Astrocyte (in vitro differentiated cells and primary cell): ENCODE results near the gene PLK3. TPM values are rescaled to one million over a fixed set of nuclear protein-coding genes. Genes with fewer than 3 reads are reported as not detected.
"Not testable (repeated sequence)": the region's sequence is repeated elsewhere in the genome, so short reads cannot be mapped to it uniquely, and the experiment has no call there.

Experiments
- DNase-seq: peaks from one replicate; pipeline ENCODE4 v3.0.0-alpha.2; 2010; ENCODE audit warnings: low read depth
- FAIRE-seq: peaks from 2 replicates; lab custom pipeline; 2011; peaks lifted over from hg19 to GRCh38; lab: Jason Lieb, UNC
- H2AFZ ChIP-seq: 2 replicates; pipeline ENCODE4 v1.6.0; 2012; ENCODE audit warnings: low read depth, low read length, inconsistent platforms
- H3K27ac ChIP-seq: 2 replicates; pipeline ENCODE4 v1.5.1; 2011; ENCODE audit warnings: low read depth, low read length, inconsistent platforms
- H3K27me3 ChIP-seq: 2 replicates; pipeline ENCODE4 v1.6.0; 2011; ENCODE audit warnings: low read length, inconsistent platforms; ENCODE audit not compliant: insufficient read depth
- H3K36me3 ChIP-seq: 2 replicates; pipeline ENCODE4 v1.5.1; 2011; ENCODE audit warnings: low read length, inconsistent platforms; ENCODE audit not compliant: insufficient read depth
- H3K4me1 ChIP-seq: 2 replicates; pipeline ENCODE4 v1.5.1; 2011; ENCODE audit warnings: low read length, inconsistent platforms; ENCODE audit not compliant: insufficient read depth
- H3K4me2 ChIP-seq: 2 replicates; pipeline ENCODE4 v1.6.0; 2012; ENCODE audit warnings: low read length, inconsistent platforms
- H3K4me3 ChIP-seq: 2 replicates; pipeline ENCODE4 v1.5.1; 2011; ENCODE audit warnings: low read depth, mild to moderate bottlenecking, low read length, inconsistent platforms; ENCODE audit not compliant: insufficient read depth
- H3K79me2 ChIP-seq: 2 replicates; pipeline ENCODE4 v1.6.0; 2012; ENCODE audit warnings: mild to moderate bottlenecking, low read length, inconsistent platforms; ENCODE audit not compliant: insufficient read depth
- H3K9ac ChIP-seq: 2 replicates; pipeline ENCODE4 v1.6.0; 2012; ENCODE audit warnings: mild to moderate bottlenecking, low read length, inconsistent platforms
- H3K9me3 ChIP-seq: 2 replicates; pipeline ENCODE4 v1.5.1; 2012; ENCODE audit warnings: low read depth, mild to moderate bottlenecking, low read length, inconsistent platforms; ENCODE audit not compliant: insufficient read depth
- H4K20me1 ChIP-seq: 2 replicates; pipeline ENCODE4 v1.6.0; 2012; ENCODE audit warnings: low read length, inconsistent platforms; ENCODE audit not compliant: insufficient read depth
- H3K27ac Mint-ChIP-seq: one replicate; pipeline ENCODE4 v1.8.0; 2021; ENCODE audit warnings: mild to moderate bottlenecking, mixed read lengths; ENCODE audit not compliant: unreplicated experiment
- H3K27me3 Mint-ChIP-seq: one replicate; pipeline ENCODE4 v1.8.0; 2021; ENCODE audit warnings: low read depth, mixed read lengths; ENCODE audit not compliant: unreplicated experiment
- H3K36me3 Mint-ChIP-seq: one replicate; pipeline ENCODE4 v1.8.0; 2021; ENCODE audit warnings: low read depth, mixed read lengths; ENCODE audit not compliant: unreplicated experiment
- H3K4me1 Mint-ChIP-seq: one replicate; pipeline ENCODE4 v1.8.0; 2021; ENCODE audit warnings: low read depth, mixed read lengths; ENCODE audit not compliant: unreplicated experiment
- H3K4me3 Mint-ChIP-seq: one replicate; pipeline ENCODE4 v1.8.0; 2021; ENCODE audit warnings: mild to moderate bottlenecking, moderate library complexity, mixed read lengths; ENCODE audit not compliant: unreplicated experiment
- H3K9me3 Mint-ChIP-seq: one replicate; pipeline ENCODE4 v1.8.0; 2021; ENCODE audit warnings: mild to moderate bottlenecking, mixed read lengths; ENCODE audit not compliant: unreplicated experiment
- EZH2 ChIP-seq: IDR thresholded peaks from 2 replicates; pipeline ENCODE4 v1.6.1; 2012; ENCODE audit warnings: mild to moderate bottlenecking, low read length, inconsistent platforms; ENCODE audit not compliant: insufficient read depth
- total RNA-seq: library from RNA; stranded (reverse); gene quantifications from 2 replicates; pipeline ENCODE4 v1.2.1, GENCODE V29; 2021
- TF ChIP-seq, protein P1 (sequence below): IDR thresholded peaks from 2 replicates; pipeline ENCODE4 v1.5.1; 2011; ENCODE audit warnings: low read depth, mild to moderate bottlenecking, inconsistent platforms, low read length, moderate library complexity; ENCODE audit not compliant: insufficient read depth

PLK3 gene
- total RNA-seq, 1 donor from 2014 or later = 66.4 TPM

GRCh38 chr1:44821240-44821715 lies 21.1 kb downstream of the PLK3 start:
- Histone ChIP-seq H4K20me1 (no peaks in the 10 kb centered on the region), H3K9me3 (no peaks in the 10 kb centered on the region), H3K4me2 (no peak overlapping the region), H3K4me3 (no peak overlapping the region), H3K36me3 (peaks cover 3% of the 10 kb centered on the region), H3K79me2 (no peaks in the 10 kb centered on the region), H2AFZ (no peak overlapping the region), H3K9ac (no peak overlapping the region), H3K27me3 (no peaks in the 10 kb centered on the region), H3K27ac (no peak overlapping the region), H3K4me1 (peaks cover 11% of the 10 kb centered on the region)
- Mint-ChIP-seq H3K4me1 (peaks cover 8% of the 10 kb centered on the region), H3K36me3 (peaks cover 2% of the 10 kb centered on the region), H3K4me3 (no peak overlapping the region), H3K27me3 (peaks cover 2% of the 10 kb centered on the region), H3K27ac (no peak overlapping the region), H3K9me3 (peaks cover 4% of the 10 kb centered on the region)
- TF ChIP-seq EZH2 = no peak
- TF ChIP-seq, protein P1, sequence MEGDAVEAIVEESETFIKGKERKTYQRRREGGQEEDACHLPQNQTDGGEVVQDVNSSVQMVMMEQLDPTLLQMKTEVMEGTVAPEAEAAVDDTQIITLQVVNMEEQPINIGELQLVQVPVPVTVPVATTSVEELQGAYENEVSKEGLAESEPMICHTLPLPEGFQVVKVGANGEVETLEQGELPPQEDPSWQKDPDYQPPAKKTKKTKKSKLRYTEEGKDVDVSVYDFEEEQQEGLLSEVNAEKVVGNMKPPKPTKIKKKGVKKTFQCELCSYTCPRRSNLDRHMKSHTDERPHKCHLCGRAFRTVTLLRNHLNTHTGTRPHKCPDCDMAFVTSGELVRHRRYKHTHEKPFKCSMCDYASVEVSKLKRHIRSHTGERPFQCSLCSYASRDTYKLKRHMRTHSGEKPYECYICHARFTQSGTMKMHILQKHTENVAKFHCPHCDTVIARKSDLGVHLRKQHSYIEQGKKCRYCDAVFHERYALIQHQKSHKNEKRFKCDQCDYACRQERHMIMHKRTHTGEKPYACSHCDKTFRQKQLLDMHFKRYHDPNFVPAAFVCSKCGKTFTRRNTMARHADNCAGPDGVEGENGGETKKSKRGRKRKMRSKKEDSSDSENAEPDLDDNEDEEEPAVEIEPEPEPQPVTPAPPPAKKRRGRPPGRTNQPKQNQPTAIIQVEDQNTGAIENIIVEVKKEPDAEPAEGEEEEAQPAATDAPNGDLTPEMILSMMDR = no peak
- FAIRE-seq (no peak), DNase-seq (no peak)

DNA sequence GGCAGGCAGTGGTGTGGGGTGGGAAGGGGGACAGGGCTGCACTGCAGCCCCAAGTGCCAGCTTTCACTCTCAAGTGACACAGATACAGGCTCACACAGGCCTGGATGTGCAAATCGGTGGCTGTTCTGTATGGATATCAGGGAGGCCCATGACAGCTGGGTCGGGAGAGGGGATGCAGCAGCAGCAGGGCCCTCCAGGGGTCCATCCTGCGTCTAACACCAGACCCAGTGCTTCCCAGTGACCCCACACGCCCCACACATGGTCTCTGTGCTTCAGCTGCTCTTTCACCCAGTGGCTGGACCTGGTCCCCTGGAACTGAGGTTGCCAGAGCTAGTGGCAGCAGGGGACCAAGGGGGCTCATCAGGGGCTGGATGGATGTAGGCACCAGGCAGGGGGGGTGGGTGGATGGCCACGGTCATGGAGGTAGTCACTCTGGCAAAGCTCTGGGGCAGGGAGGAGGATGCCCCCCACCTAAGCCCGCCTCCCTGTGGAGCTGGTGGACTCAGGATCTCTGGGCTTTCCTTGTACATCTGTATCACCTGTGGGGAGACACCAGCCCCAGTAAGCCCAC lies 22.0 kb downstream of the PLK3 start:
- H3K27ac Mint-ChIP-seq = no peak overlapping the region
- H2AFZ ChIP-seq = no peak overlapping the region
- H3K27me3 Mint-ChIP-seq = peaks cover 2% of the 10 kb centered on the region
- DNase-seq (no peak), FAIRE-seq (no peak)
- H3K4me1 ChIP-seq = peaks cover 11% of the 10 kb centered on the region
- H3K4me3 Mint-ChIP-seq = no peak overlapping the region
- H3K9me3 Mint-ChIP-seq = peaks cover 5% of the 10 kb centered on the region
- no peaks in the 10 kb centered on the region for H4K20me1 ChIP-seq
- H3K9ac ChIP-seq = no peak overlapping the region
- no peaks in the 10 kb centered on the region for H3K27me3 ChIP-seq
- no peak overlapping the region for H3K4me2 ChIP-seq
- no peaks in the 10 kb centered on the region for H3K36me3 ChIP-seq
- no peak overlapping the region for H3K4me3 ChIP-seq
- peaks cover 8% of the 10 kb centered on the region for H3K4me1 Mint-ChIP-seq
- peaks cover 2% of the 10 kb centered on the region for H3K36me3 Mint-ChIP-seq
- no peak for TF ChIP-seq EZH2
- TF ChIP-seq, protein P1 = no peak
- no peaks in the 10 kb centered on the region for H3K9me3 ChIP-seq
- no peak overlapping the region for H3K27ac ChIP-seq
- no peaks in the 10 kb centered on the region for H3K79me2 ChIP-seq

GRCh38 chr1:44822981-44823451 lies 22.8 kb downstream of the PLK3 start:
- Mint-ChIP-seq H3K4me3 (no peak overlapping the region), H3K9me3 (peaks cover 2% of the 10 kb centered on the region), H3K27ac (no peak overlapping the region), H3K36me3 (peaks cover 1% of the 10 kb centered on the region), H3K4me1 (peaks cover 4% of the 10 kb centered on the region), H3K27me3 (peaks cover 2% of the 10 kb centered on the region)
- Histone ChIP-seq H3K36me3 (no peaks in the 10 kb centered on the region), H2AFZ (no peak overlapping the region), H3K27ac (no peak overlapping the region), H3K27me3 (no peaks in the 10 kb centered on the region), H3K9ac (no peak overlapping the region), H3K4me3 (no peak overlapping the region), H4K20me1 (no peaks in the 10 kb centered on the region), H3K4me1 (peaks cover 11% of the 10 kb centered on the region), H3K79me2 (no peaks in the 10 kb centered on the region), H3K4me2 (no peak overlapping the region), H3K9me3 (no peaks in the 10 kb centered on the region)
- DNase-seq (no peak), FAIRE-seq (no peak)
- TF ChIP-seq EZH2 = no peak
- TF ChIP-seq, protein P1 = no peak

- not testable (repeated sequence) for H3K36me3 Mint-ChIP-seq, H3K79me2 ChIP-seq, H3K36me3 ChIP-seq, H3K4me3 Mint-ChIP-seq, H3K9ac ChIP-seq, H3K4me1 Mint-ChIP-seq, H3K9me3 Mint-ChIP-seq, FAIRE-seq, H3K4me2 ChIP-seq, H3K27me3 ChIP-seq, H3K27me3 Mint-ChIP-seq, H3K4me3 ChIP-seq, H4K20me1 ChIP-seq, H2AFZ ChIP-seq, H3K9me3 ChIP-seq, DNase-seq, H3K27ac ChIP-seq, H3K27ac Mint-ChIP-seq, H3K4me1 ChIP-seq
These were observed 24.2 kb downstream of the PLK3 start for GRCh38 chr1:44824392-44824791.
